ENCODE measurements around the gene CDC45.

Gene CDC45

GRCh38 chr22:19553201-19553600 lies 73.5 kb downstream of the CDC45 start:
- Histone ChIP-seq H3K36me3 (ENCODE audit: insufficient read depth, low read length) (no peaks in the 10 kb centered on the region), H4K20me1 (ENCODE audit: insufficient read depth, low read length, poor library complexity, severe bottlenecking) (no peaks in the 10 kb centered on the region), H3F3A (ENCODE audit: low read depth) (0 out of 2 replicates have a peak, but pooled peaks cover 2% of the 10 kb centered on the region), H3K9me2 (replicated peaks; ENCODE audit: low read depth, low read length) (no peaks in the 10 kb centered on the region), H3K9ac (ENCODE audit: low read depth, low read length, poor library complexity, severe bottlenecking) (no peak overlapping the region), H3K4me3 (ENCODE audit: low read length, poor library complexity, severe bottlenecking) (no peak overlapping the region), H3K9me3 (ENCODE audit: insufficient read depth, low read depth, low read length) (peaks cover 8% of the 10 kb centered on the region; the same call in 1 of the 2 replicates), H2AFZ (ENCODE audit: low read length) (no peak overlapping the region), H3K4me2 (ENCODE audit: low read depth, low read length, poor library complexity, severe bottlenecking) (no peak overlapping the region), H3K27me3 (ENCODE audit: insufficient read depth, low read length, poor library complexity, severe bottlenecking) (no peaks in the 10 kb centered on the region), H3K4me1 (ENCODE audit: insufficient read depth, low read length, poor library complexity, severe bottlenecking) (peaks cover 3% of the 10 kb centered on the region), H3K79me2 (ENCODE audit: insufficient read depth, low read length) (no peaks in the 10 kb centered on the region)
- no peak for TF ChIP-seq CTCF (conservative IDR thresholded peaks at IDR 0.05; ENCODE audit: low read length)

GRCh38 chr22:19554834-19555404 lies 75.2 kb downstream of the CDC45 start:
- Histone ChIP-seq H3K9me2 (replicated peaks; ENCODE audit: low read depth, low read length) (no peaks in the 10 kb centered on the region), H2AFZ (ENCODE audit: low read length) (no peak overlapping the region), H3K79me2 (ENCODE audit: insufficient read depth, low read length) (no peaks in the 10 kb centered on the region), H3K27me3 (ENCODE audit: insufficient read depth, low read length, poor library complexity, severe bottlenecking) (no peaks in the 10 kb centered on the region), H3F3A (ENCODE audit: low read depth) (0 out of 2 replicates have a peak, but pooled peaks cover 2% of the 10 kb centered on the region), H3K9me3 (ENCODE audit: insufficient read depth, low read depth, low read length) (peaks cover 8% of the 10 kb centered on the region; the same call in 1 of the 2 replicates), H3K4me3 (ENCODE audit: low read length, poor library complexity, severe bottlenecking) (no peak overlapping the region), H3K9ac (ENCODE audit: low read depth, low read length, poor library complexity, severe bottlenecking) (no peak overlapping the region), H3K4me2 (ENCODE audit: low read depth, low read length, poor library complexity, severe bottlenecking) (no peak overlapping the region), H4K20me1 (ENCODE audit: insufficient read depth, low read length, poor library complexity, severe bottlenecking) (no peaks in the 10 kb centered on the region), H3K4me1 (ENCODE audit: insufficient read depth, low read length, poor library complexity, severe bottlenecking) (peaks cover 13% of the 10 kb centered on the region), H3K36me3 (ENCODE audit: insufficient read depth, low read length) (no peaks in the 10 kb centered on the region)
- TF ChIP-seq CTCF (conservative IDR thresholded peaks at IDR 0.05; ENCODE audit: low read length) = peak; percentile 29
- no peak for TF ChIP-seq EZH2phosphoT487 (IDR thresholded peaks at IDR 0.05; ENCODE audit: borderline replicate concordance)

GRCh38 chr22:19555651-19556050 lies 75.9 kb downstream of the CDC45 start:
- Histone ChIP-seq H3K4me3 (ENCODE audit: low read length, poor library complexity, severe bottlenecking) (no peak overlapping the region), H4K20me1 (ENCODE audit: insufficient read depth, low read length, poor library complexity, severe bottlenecking) (no peaks in the 10 kb centered on the region), H3K4me1 (ENCODE audit: insufficient read depth, low read length, poor library complexity, severe bottlenecking) (peaks cover 15% of the 10 kb centered on the region), H3K9me2 (replicated peaks; ENCODE audit: low read depth, low read length) (no peaks in the 10 kb centered on the region), H3K4me2 (ENCODE audit: low read depth, low read length, poor library complexity, severe bottlenecking) (no peak overlapping the region), H3F3A (ENCODE audit: low read depth) (0 out of 2 replicates have a peak, but pooled peaks cover 2% of the 10 kb centered on the region), H3K36me3 (ENCODE audit: insufficient read depth, low read length) (no peaks in the 10 kb centered on the region), H3K9ac (ENCODE audit: low read depth, low read length, poor library complexity, severe bottlenecking) (no peak overlapping the region), H3K79me2 (ENCODE audit: insufficient read depth, low read length) (no peaks in the 10 kb centered on the region), H3K27me3 (ENCODE audit: insufficient read depth, low read length, poor library complexity, severe bottlenecking) (no peaks in the 10 kb centered on the region), H2AFZ (ENCODE audit: low read length) (no peak overlapping the region), H3K9me3 (ENCODE audit: insufficient read depth, low read depth, low read length) (peaks cover 8% of the 10 kb centered on the region; the same call in 1 of the 2 replicates)
- no peak for TF ChIP-seq EZH2phosphoT487 (IDR thresholded peaks at IDR 0.05; ENCODE audit: borderline replicate concordance)
- no peak for TF ChIP-seq CTCF (conservative IDR thresholded peaks at IDR 0.05; ENCODE audit: low read length)
